Measurements from ENCODE around the gene DAPK1.
A peak's percentile ranks its signal among the peaks of the same experiment; 100 is the strongest.

The DAPK1 gene

DNA sequence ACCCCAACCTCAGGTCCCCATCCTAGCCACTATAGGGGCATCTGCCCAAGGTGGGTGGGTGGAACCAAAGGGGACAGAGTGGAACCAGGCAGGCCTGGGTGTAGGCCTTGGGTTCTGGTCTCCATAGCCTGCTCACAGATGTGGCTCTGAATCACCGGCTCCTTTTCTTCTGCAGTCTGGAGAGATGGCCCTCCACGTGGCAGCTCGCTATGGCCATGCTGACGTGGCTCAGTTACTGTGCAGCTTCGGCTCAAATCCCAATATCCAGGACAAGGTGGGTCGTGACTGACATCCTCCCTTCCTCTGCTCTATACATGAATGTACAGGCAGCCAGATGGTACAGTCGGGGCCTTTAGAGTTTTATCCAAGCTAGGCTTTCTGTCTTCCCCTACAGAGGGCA is 150.9 kb downstream of the DAPK1 start:
- no peak for DNase-seq

GRCh38 chr9:87650611-87651295 is 153.1 kb downstream of the DAPK1 start:
- no peak for DNase-seq

DNA sequence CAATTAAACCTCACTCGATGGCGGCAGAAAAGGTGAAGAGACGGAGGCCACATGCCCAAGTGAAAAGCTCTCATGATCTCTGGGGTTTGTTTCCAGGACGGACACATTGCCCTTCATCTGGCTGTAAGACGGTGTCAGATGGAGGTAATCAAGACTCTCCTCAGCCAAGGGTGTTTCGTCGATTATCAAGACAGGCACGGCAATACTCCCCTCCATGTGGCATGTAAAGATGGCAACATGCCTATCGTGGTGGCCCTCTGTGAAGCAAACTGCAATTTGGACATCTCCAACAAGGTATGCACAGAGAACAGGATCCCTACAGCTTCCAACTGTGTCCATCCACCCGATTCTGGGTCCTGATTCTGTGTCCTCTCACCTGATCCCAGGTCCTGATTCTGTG is 153.8 kb downstream of the DAPK1 start:
- DNase-seq = no peak

DNA sequence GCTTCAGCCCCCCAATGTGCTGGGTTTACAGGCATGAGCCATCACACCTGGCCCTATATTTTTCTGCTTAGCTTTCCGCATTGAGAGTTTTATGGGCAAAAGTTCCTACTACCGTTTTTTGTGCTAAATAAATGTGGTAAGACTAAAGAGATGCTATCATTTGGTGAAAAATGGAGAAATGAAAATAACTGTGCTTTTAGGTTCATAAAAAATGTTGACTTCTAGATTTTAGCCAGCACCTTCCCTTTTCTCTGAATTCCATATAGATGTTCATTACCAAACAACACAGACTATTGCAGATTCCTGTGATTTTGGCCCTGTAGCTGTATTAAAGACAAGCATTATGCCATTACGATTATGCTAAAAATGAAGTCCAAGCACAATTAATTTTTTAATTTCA is 156.3 kb downstream of the DAPK1 start:
- DNase-seq = no peak

DNA sequence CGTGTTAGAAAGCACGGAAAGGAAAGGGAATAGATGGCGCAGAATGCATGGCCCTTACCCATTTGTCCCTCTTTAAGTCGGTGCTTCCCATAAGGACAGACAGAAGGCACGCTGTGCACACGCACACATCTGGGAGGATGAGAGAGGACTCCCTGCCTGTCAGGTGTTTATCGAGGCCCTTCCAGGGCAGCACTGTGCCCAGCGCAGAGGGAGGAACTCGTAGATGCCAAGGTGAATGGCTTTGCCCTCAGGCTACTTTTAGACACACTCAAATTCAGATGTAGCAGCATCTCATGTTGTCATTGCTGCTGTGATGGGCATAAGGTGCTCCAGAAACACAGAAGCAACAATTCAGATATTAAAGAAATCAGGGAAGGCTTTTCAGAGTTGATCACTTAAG is 158.1 kb downstream of the DAPK1 start:
- DNase-seq = no peak

DNA sequence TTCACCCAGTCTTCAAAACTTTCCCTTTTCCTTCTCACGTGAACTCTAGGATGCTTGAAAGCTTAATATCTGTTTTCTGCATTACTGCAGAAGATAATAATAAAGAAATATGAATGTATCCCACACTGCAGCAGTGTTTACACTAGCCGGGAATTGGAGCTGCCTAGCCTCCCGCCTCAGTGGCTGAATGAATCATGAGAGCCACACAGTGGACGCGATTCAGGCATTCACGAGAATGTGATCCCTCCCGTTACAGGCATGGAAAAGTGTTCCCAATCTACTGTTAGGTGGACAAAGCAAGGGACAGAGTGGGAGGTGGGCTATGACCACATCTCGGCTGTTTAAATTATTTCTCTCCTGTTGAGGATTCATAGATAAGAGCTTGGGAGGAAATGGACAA is 158.8 kb downstream of the DAPK1 start:
- DNase-seq = no peak

GRCh38 chr9:87657190-87657589 is 159.5 kb downstream of the DAPK1 start:
- DNase-seq = no peak

- no peak for DNase-seq
Observed at GRCh38 chr9:87657893-87658292, 160.2 kb downstream of the DAPK1 start.

- DNase-seq = no peak
Observed at GRCh38 chr9:87658511-87658910, 160.8 kb downstream of the DAPK1 start.

DNA sequence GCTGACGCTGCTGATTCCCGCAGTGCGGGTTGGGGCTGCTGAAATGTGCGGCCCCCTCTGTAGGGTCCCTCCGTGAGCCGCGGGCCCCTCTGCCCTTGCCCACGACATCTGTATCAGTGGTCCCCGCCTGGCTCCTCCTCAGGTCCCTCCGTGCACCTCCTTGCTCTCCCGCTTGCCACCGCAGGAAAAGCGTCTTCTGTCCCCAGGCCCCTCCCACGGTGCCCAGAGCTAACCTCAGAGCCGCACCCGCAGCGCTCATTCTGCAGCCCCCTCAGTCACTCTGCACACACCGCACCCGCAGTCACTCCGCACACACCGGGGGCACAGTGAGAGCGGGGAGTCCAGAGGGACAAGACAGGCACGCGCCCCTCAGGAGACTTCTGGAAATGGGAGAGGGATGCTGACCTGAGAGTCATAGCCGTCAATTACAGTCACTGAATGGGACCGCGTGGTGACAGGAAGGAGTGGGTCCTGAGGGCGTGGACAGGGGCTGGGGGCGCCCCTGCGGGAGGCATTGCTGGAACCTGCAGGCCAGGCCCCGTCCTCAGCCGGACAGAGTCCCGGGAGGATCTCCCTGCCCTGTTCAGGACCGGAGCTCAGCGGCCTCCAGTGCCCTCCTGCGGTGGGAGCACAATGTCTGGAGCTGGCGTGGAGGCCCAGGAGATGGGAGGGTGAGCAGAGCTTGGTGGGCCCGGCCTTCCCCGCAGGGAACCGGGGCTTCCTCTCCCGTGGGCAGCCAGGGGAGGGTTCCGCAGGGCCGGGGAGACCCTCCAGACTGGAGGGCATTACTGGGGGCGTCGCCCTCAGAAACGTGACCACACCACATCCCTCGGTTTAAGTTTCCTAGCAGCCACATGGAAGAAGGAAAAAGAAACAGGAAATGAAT is 162.1 kb downstream of the DAPK1 start:
- DNase-seq = no peak

GRCh38 chr9:87661241-87661640 is 163.6 kb downstream of the DAPK1 start:
- DNase-seq = no peak

DNA sequence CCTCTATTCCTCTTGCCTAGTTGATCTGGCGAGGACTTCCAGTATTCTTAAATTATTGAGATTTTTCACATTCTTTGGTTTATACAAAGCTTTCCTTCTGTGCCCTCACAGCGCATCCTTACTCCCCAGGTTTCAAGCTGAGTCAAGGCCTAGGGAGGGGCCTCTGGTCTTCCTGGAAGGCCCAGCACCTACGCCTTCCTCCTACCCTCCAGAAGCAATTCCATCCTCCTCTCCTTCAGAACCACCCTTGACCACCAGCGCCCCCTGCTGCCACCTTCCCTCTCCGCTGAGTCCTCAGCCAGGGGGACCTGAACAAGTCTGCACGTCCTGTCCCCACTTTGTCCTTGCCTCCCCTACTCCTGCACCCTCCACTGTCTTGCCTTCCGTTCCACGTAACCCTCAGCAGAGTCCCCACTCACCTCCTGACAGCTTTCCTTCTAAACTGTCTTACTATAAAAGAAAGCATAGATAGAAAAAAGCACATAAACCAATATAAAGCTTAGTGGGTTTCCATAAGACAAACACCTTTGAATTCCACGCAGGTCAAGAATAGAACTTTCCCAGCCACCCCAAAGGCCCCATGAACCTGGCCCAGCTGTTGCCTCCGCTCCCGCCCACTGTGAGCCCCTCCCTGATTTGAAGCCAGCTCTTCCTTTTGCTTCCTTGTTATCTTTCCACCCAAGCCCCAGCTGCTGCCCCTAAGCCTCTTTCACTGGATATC is 165.3 kb downstream of the DAPK1 start:
- peak; percentile 77 for DNase-seq

GRCh38 chr9:87663556-87663955 is 165.9 kb downstream of the DAPK1 start:
- no peak for DNase-seq

- no peak for DNase-seq
Observed at GRCh38 chr9:87664153-87665060, 166.7 kb downstream of the DAPK1 start.

- no peak for DNase-seq
Observed at GRCh38 chr9:87665505-87665904, 167.8 kb downstream of the DAPK1 start.

- DNase-seq = no peak
Observed at GRCh38 chr9:87667164-87667738, 169.6 kb downstream of the DAPK1 start.

- no peak for DNase-seq
Observed at GRCh38 chr9:87668222-87668621, 170.6 kb downstream of the DAPK1 start.

DNA sequence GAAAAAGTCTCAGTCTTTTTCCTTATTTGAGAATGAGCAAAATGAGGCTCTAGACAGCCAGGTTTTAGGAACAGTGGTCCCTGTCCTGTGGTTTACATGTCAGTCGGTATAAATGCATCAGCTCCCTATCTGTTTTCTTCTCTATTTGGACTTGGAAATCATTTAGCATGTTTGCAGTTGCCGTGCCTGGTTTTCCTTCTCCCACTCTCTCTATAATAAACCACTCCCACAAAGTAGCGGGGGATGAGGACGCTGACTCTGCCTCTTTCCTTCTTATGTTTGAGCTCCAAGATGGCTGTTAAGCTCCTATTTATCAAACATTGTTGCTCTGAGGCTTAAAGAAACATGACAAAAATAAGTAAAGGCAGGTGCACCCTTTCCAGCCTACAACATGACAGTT is 171.1 kb downstream of the DAPK1 start:
- DNase-seq = no peak

DNA sequence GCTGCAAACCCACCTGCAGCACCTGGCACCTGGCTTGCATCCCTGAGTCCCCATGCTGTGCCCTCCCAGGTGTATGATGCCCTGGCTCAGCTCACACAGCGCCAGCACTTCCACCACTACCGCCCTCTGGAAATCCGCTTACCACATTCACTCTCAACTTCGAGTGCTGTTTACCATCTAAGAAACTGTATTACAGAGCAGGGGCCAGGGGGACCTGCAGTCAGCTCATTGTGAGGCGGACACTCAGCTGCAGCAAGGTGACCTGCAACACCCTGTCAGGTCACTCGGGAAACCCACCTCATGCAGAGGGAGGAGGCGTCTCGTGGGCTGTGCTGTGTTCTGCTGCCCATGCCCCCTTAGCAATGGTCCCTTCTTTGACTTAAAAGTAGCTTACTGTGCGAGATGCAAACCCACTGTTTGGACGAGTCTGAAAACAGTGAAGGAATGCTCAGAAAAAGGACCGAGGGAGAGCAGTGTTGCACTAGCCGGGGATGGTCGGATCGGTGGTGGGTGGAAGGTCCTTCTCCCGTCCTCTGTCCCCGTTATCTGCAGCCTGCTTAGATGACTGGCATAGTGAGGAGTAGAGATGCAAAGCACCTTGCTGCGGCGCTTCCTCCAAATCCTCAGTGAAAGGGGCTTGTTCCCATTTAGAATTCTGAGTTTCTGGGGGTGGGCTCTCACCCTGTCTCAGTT is 173.1 kb downstream of the DAPK1 start:
- peak; percentile 38 for DNase-seq

GRCh38 chr9:87671478-87671877 is 173.8 kb downstream of the DAPK1 start:
- no peak for DNase-seq

- peak; percentile 37 for DNase-seq
Observed at GRCh38 chr9:87671925-87672324, 174.3 kb downstream of the DAPK1 start.

- DNase-seq = peak; percentile 15
Observed at GRCh38 chr9:87672586-87672985, 174.9 kb downstream of the DAPK1 start.
